ENCODE measurements around the gene RECK.

RECK gene

GRCh38 chr9:36040271-36040925, 3.7 kb downstream of the RECK start:
- no peak overlapping the region for H3K9ac ChIP-seq
- no peak overlapping the region for H3K27ac ChIP-seq
- no peak overlapping the region for H3K4me2 ChIP-seq (ENCODE audit: low read length)
- H3K27me3 ChIP-seq (ENCODE audit: control insufficient read depth, insufficient read depth, low read length) = no peaks in the 10 kb centered on the region
- H3K79me2 ChIP-seq = no peaks in the 10 kb centered on the region
- no peak overlapping the region for H2AFZ ChIP-seq
- H3K4me3 ChIP-seq (ENCODE audit: low read depth, low read length) = no peak overlapping the region
- no peaks in the 10 kb centered on the region for H3K9me3 ChIP-seq (ENCODE audit: control insufficient read depth, low read length)
- no peaks in the 10 kb centered on the region for H3K4me1 ChIP-seq
- TF ChIP-seq CTCF (IDR thresholded peaks at IDR 0.05) = no peak
- no peaks in the 10 kb centered on the region for H3K36me3 ChIP-seq (ENCODE audit: control insufficient read depth, insufficient read depth, low read length)

- Histone ChIP-seq H2AFZ (no peak overlapping the region), H3K36me3 (ENCODE audit: control insufficient read depth, insufficient read depth, low read length) (no peaks in the 10 kb centered on the region), H3K4me2 (ENCODE audit: low read length) (no peak overlapping the region), H3K4me3 (ENCODE audit: low read depth, low read length) (no peak overlapping the region), H3K9me3 (ENCODE audit: control insufficient read depth, low read length) (no peaks in the 10 kb centered on the region), H3K9ac (no peak overlapping the region), H3K27me3 (ENCODE audit: control insufficient read depth, insufficient read depth, low read length) (no peaks in the 10 kb centered on the region), H3K4me1 (no peaks in the 10 kb centered on the region), H3K27ac (no peak overlapping the region), H3K79me2 (no peaks in the 10 kb centered on the region)
- TF ChIP-seq CTCF (IDR thresholded peaks at IDR 0.05) = no peak
Measured at GRCh38 chr9:36041506-36041905, 4.8 kb downstream of the RECK start.

GRCh38 chr9:36045610-36046009, 8.9 kb downstream of the RECK start:
- no peak overlapping the region for H3K4me3 ChIP-seq (ENCODE audit: low read depth, low read length)
- no peak overlapping the region for H2AFZ ChIP-seq
- H3K79me2 ChIP-seq = peaks cover 2% of the 10 kb centered on the region
- TF ChIP-seq CTCF (IDR thresholded peaks at IDR 0.05) = no peak
- H3K9ac ChIP-seq = no peak overlapping the region
- H3K27ac ChIP-seq = no peak overlapping the region
- no peak overlapping the region for H3K4me2 ChIP-seq (ENCODE audit: low read length)
- no peaks in the 10 kb centered on the region for H3K9me3 ChIP-seq (ENCODE audit: control insufficient read depth, low read length)
- H3K36me3 ChIP-seq (ENCODE audit: control insufficient read depth, insufficient read depth, low read length) = no peaks in the 10 kb centered on the region
- no peaks in the 10 kb centered on the region for H3K27me3 ChIP-seq (ENCODE audit: control insufficient read depth, insufficient read depth, low read length)
- no peaks in the 10 kb centered on the region for H3K4me1 ChIP-seq

DNA sequence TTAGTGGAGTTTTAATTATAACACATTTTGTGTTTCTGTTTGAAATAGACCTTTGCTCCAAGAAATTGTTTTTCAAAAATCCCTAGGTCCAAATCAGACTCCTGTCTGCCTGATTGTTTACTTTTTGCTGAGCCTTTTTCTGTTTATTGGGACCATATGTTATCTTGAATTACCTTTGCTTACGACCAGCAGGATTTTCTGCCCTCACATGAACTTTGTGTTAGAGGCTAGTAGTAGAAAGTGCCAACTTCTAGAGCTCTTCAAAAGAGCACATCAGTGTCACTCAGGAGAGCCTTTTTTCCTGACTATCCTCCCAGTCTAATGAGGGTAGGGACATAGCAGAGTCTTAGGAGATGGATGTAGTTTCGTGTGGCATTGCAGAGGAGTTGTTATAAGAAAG, 10.2 kb downstream of the RECK start:
- no peak for TF ChIP-seq CTCF (IDR thresholded peaks at IDR 0.05)
- Histone ChIP-seq H3K4me3 (ENCODE audit: low read depth, low read length) (no peak overlapping the region), H3K9me3 (ENCODE audit: control insufficient read depth, low read length) (no peaks in the 10 kb centered on the region), H3K79me2 (peaks cover 2% of the 10 kb centered on the region), H3K27me3 (ENCODE audit: control insufficient read depth, insufficient read depth, low read length) (no peaks in the 10 kb centered on the region), H2AFZ (no peak overlapping the region), H3K4me1 (no peaks in the 10 kb centered on the region), H3K36me3 (ENCODE audit: control insufficient read depth, insufficient read depth, low read length) (no peaks in the 10 kb centered on the region), H3K9ac (no peak overlapping the region), H3K27ac (no peak overlapping the region), H3K4me2 (ENCODE audit: low read length) (no peak overlapping the region)

GRCh38 chr9:36049408-36049807, 12.7 kb downstream of the RECK start:
- H3K27me3 ChIP-seq (ENCODE audit: control insufficient read depth, insufficient read depth, low read length) = no peaks in the 10 kb centered on the region
- H2AFZ ChIP-seq = no peak overlapping the region
- no peaks in the 10 kb centered on the region for H3K4me1 ChIP-seq
- H3K9ac ChIP-seq = no peak overlapping the region
- no peak for TF ChIP-seq CTCF (IDR thresholded peaks at IDR 0.05)
- H3K4me3 ChIP-seq (ENCODE audit: low read depth, low read length) = no peak overlapping the region
- no peaks in the 10 kb centered on the region for H3K36me3 ChIP-seq (ENCODE audit: control insufficient read depth, insufficient read depth, low read length)
- no peak overlapping the region for H3K4me2 ChIP-seq (ENCODE audit: low read length)
- H3K79me2 ChIP-seq = peaks cover 2% of the 10 kb centered on the region
- H3K27ac ChIP-seq = no peak overlapping the region
- H3K9me3 ChIP-seq (ENCODE audit: control insufficient read depth, low read length) = no peaks in the 10 kb centered on the region
